Measurements from ENCODE around the gene SCN2A. TPM values are rescaled to one million over a fixed set of nuclear protein-coding genes. Genes with fewer than 3 reads are reported as not detected.

SCN2A gene
- total RNA-seq, result under 1 TPM; under 0.01 to 0.38 (median 0.27) TPM

DNA sequence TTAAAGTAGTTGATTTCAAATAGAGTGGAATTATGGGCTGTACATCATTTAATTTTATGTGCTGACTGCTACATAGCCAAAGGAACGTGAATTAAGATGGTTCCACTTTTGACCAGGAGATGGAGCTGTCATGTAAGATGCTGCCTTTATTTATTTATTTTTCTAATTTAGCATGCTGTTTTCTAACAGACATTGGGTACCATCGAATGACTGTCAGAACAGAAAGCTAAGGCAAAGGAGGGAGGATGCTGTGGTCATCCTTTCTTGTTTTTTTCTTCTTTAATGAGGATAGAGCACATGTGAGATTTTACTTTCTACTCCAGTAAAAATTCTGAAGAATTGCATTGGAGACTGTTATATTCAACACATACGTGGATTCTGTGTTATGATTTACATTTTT is at the start of gene SCN2A:
Gene SCN2A (plus strand): TSS at position 185 of the 400 bp plus-strand sequence. CDS start 56,410 bp downstream, outside the sequence.
- TF ChIP-seq CTCF (IDR thresholded peaks at IDR 0.05; ENCODE audit: low read depth), result no peak

DNA sequence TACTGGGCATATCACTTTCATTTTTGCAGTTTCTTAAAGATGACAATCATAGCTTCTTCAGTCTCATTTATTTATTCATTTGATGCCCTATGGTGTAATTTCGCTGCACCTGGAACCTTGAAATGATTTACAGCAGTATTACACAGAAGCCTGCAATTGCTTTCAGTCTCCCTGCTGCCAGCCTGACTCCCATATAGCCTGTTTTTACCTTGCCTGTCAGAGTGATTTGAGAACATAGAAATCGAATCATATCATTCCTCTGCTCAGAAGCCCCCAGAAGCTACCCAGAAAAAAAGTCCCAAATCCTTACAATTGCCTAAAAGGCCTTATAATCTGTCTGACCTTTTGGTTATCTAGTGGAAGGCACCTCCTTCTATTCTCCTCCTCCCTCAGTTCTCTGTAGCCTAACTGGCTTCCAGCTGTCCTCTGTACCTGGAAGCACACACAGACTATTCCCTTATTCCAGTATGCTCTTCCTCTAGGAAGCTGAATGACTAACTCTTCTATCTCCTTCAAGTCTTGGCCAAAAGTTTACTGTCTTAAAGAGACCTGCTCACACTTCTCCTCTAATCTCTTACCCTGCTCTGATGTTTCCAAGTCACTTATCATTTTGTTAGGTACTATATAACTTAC is 48.0 kb upstream of the SCN2A start:
- no peak for TF ChIP-seq CTCF (IDR thresholded peaks at IDR 0.05; ENCODE audit: low read depth)

DNA sequence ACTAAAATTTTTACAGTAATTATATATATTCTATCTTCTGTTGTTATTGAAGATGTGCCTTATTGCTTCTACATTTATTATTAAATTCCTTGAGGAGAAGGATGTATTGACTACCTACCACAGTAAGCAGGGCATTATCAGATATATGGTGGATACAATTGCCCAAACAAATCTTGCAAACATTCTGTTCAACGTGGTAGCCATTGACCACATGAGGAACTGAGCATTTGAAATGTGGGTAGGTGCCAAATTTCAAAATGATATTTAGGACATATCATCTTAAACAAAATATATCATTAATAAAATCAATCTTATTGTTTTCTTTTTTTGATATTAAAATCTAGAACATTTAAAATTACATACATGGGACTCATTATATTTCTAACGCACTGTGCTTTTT is 46.5 kb upstream of the SCN2A start:
- TF ChIP-seq CTCF (IDR thresholded peaks at IDR 0.05; ENCODE audit: low read depth), result no peak

DNA sequence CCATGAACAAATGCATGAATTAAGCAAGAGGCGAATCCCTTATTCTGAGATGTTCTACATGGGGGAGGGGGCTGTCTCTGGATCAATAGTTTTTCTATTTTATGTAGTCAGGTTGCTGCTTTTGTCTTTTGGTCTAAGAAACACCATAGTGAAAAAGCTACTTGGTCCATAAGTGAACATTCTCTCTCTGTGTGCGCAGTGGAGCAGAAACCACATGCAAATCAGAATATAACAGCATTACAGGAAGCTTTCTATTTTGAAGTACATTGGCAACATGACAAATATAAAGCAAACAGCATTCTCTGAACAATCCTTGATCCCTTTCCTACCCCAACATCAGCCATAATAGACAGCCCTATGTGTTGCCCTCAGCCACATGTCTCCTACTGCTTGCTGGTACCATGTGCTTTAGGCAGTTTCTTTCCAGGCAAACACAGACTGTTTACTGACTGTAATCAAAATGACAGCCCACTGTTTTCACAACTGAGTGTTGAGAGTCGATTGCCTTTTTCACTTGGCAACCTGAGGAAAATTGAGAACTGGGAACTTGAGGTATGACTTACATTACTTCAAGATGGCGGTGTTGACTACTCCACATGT is 45.9 kb upstream of the SCN2A start:
- no peak for TF ChIP-seq CTCF (IDR thresholded peaks at IDR 0.05; ENCODE audit: low read depth)

DNA sequence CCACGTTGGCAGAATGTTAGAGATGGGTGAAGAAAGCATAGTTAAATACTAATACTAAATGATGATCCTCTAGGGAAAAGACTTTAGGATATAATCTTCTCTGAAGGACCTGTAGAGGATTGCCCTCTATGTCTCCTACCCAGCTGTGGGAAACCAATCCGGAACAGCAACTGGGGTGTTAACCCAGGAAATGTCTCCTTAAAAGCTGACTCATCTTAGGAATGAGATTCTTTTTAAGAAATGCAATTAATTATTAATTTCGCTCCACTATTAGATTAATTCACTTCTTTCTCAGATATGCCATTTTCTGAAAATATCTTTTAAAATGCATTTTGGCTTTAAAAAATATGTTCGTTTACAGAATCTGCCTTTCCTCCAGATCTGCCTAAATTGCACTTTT is 42.8 kb upstream of the SCN2A start:
- TF ChIP-seq CTCF (IDR thresholded peaks at IDR 0.05; ENCODE audit: low read depth), result no peak

GRCh38 chr2:165197346-165197745 is 41.9 kb upstream of the SCN2A start:
- no peak for TF ChIP-seq CTCF (IDR thresholded peaks at IDR 0.05; ENCODE audit: low read depth)

DNA sequence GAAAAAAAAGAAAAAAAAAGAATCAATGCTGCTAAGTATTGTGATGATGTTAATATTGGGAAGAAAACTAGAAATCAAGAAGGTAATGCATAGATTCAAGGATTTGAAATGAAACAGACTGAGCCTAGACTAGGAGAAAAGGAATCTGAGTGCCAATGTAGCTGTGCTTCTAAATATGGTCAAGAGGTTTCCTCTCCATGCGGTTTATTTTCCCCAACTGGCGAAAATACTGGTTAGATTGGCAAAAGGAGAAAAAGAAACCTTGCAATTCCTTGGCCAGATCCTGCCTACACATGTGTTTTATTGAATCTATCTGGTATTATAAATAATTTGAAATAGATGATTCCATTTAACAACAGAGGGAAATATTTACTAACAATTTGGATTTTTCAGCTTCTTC is 41.0 kb upstream of the SCN2A start:
- no peak for TF ChIP-seq CTCF (IDR thresholded peaks at IDR 0.05; ENCODE audit: low read depth)

Measured in subcutaneous adipose tissue (tissue), 4 donors.